ENCODE measurements around the gene AIF1.

The AIF1 gene

DNA sequence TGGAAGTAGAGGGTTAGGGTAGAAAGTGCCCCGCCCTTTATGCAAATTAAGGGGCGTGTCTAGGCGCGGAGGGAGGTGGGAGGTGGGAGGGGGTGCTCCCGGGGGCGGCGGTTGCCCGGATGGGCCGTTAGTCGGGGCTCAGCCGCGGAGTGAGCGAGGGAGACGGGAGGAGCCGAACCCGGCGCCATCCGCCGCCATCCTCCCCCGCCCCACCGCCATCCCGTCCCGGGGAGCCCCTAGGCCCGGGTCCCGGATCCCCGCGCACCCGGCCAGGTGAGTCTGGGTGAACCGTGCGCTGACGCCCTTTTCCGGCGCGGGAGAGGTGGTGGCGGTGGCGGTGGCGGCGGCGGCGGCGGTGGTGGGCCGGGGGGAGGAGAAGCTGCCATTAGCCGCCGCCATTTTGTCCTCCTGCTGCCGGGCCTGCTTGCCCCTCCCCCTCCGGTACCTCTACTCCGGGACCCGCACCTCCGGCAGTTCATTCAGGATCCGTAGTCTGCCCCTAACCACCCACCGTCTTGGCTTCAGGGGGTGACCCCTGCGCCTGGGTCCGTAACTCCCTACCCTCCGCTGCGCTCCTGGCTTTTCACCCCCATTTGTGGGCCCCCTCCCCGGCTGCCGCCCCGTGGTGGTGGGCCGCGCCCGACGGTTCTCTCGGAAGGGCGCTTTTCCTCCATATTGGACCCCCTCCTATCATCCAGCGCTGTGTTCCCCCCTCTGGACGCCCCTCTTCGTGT is 5.7 kb downstream of the AIF1 start, which contains the start of gene PRRC2A:
TSS of gene PRRC2A (plus strand) at position 130 of the 734 bp plus-strand sequence. CDS start 2,075 bp downstream, outside the sequence.
- peak; percentile 41 for DNase-seq (ENCODE audit: low read depth)

DNA sequence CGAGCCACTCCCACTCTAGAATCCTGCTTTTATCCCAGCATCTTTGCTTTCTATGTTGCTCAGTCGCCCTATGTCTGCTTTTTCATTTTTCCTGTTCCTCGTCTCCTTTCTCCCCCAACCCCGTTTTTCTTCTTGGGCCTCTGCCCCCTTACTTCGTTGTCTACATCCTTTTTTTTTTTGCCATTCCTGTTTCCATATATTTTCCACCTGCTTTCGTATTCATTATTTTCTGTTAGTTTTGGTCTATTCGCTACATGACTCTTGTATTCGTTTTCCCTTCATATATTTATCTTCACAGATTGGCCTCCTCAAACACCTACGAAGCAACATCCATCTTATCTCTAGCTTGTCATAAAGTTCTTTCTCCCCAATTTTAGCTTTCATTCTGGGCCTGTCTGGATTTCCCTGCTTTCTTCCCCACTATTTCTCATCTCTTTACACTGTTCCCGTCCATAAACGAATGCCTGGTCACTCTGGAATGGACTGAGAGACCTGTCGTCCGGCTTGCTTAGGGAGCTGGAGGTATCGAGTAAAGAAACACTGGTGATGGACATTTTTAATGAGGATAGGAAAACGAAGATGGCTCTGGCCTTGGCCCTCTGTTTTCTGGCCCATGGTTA is 6.4 kb downstream of the AIF1 start:
- DNase-seq (ENCODE audit: low read depth): no peak

DNA sequence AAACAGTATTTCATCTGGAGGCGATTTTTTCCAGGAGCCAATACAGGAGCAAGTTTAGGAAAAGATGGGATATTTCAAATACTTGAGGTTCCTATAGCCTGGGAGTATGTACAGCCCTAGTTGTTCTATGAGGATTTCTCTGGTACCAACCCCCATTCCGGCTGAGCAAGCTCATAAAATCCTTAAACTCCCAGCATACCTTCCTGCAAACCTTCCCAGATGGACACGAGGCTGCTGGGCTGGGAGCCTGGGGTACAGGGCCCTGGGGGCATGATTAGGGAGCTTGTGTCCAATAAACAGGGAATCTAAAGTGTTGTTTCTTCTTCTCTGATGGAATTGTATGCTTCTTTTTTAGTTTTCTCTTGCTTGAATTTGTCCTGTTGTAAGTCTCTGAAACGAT is 7.0 kb downstream of the AIF1 start:
- DNase-seq (ENCODE audit: low read depth): no peak

GRCh38 chr6:31622684-31623091 is 7.7 kb downstream of the AIF1 start:
- DNase-seq (ENCODE audit: low read depth): no peak

DNA sequence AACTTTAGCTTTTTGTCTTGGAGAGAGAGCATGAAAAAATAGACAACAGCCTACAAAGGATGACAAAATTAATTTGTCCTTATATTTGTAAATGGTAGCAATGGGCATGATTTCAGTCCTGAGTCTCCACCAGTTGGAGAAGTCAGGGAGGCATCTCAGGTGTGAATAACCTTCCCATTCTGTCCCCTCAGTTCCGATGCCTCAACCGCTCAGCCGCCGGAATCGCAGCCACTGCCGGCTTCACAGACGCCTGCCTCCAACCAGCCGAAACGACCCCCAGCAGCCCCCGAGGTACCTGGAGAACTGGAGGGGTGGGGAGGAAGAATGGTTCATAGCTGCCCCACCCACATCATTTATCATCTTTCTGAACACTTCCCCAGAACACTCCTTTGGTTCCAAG is 9.0 kb downstream of the AIF1 start:
- DNase-seq (ENCODE audit: low read depth): no peak

- no peak for DNase-seq (ENCODE audit: low read depth)
Observed at GRCh38 chr6:31626952-31627351, 11.9 kb downstream of the AIF1 start.

- no peak for DNase-seq (ENCODE audit: low read depth)
Observed at GRCh38 chr6:31627690-31628287, 12.8 kb downstream of the AIF1 start.

DNA sequence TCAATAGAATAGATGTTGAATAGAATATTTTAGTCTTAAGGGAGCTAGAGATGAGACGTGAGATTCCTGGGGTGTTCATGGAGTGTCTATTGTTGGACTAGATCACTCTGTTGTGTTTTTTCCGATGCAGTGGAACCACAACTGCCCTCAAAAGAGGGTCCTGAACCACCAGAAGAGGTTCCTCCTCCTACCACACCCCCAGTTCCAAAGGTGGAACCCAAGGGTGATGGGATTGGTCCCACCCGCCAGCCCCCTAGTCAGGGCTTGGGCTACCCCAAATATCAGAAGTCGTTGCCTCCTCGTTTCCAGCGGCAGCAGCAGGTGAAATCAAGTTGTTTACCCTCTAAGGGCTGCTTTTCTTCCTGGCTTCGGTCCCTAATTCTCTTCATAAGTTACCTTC is 14.0 kb downstream of the AIF1 start:
- no peak for DNase-seq (ENCODE audit: low read depth)

DNA sequence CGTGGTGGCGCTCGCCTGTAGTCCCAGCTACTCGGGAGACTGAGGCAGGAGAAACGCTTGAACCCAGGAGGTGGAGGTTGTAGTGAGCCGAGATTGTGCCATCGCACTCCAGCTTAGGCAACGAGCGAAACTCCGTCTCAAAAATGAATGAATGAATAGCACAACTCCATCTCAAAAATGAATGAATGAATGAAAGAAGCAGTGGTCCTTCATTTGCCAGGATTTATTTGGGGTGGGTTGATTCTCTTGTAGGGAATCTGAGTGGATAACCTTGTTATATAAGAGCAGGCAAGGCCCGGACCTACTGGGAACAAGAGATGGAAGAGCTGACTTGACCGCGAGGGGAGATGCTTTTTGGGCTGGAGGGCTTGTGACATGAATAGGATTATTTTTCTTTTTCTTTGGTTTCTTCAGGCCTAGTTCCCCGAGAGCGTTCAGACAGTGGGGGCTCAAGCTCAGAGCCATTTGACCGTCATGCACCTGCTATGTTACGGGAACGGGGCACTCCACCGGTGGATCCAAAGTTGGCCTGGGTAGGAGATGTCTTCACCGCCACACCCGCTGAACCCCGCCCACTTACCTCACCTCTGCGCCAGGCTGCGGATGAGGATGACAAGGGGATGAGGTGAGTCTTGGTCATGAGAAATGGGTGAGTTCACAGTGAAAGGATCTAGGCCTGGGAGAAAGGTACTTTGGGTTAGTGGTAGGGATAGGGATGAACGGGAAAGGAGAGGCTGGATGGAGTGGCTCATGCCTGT is 15.3 kb downstream of the AIF1 start:
- DNase-seq (ENCODE audit: low read depth): no peak

DNA sequence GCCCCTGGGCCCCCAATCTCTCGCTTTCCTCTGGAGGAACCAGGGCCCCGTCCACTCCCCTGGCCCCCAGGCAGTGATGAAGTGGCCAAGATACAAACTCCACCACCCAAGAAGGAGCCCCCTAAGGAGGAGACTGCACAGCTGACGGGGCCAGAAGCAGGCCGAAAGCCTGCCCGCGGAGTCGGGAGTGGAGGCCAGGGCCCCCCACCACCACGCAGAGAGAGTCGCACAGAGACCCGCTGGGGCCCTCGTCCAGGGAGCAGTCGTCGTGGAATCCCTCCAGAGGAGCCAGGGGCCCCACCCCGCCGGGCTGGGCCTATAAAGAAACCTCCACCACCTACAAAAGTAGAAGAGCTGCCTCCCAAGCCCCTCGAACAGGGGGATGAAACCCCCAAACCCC is 16.2 kb downstream of the AIF1 start:
- no peak for DNase-seq (ENCODE audit: low read depth)

DNA sequence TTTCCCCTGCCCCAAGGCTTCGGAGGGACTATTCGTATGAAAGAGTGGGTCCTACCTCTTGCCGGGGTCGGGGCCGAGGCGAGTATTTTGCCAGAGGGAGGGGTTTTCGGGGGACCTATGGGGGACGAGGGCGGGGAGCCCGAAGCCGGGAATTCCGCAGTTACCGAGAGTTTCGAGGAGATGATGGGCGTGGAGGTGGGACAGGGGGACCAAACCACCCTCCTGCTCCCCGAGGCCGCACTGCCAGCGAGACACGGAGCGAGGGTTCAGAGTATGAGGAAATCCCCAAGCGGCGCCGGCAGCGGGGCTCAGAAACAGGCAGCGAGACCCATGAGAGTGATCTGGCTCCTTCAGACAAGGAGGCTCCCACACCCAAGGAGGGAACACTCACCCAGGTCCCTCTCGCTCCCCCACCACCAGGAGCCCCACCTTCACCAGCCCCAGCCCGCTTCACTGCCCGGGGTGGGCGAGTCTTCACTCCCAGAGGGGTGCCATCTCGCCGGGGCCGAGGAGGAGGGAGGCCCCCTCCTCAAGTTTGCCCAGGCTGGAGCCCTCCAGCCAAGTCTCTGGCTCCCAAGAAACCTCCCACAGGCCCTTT is 16.7 kb downstream of the AIF1 start:
- no peak for DNase-seq (ENCODE audit: low read depth)

- no peak for DNase-seq (ENCODE audit: low read depth)
Observed at GRCh38 chr6:31632279-31632946, 17.4 kb downstream of the AIF1 start.

- no peak for DNase-seq (ENCODE audit: low read depth)
Observed at GRCh38 chr6:31633447-31633846, 18.4 kb downstream of the AIF1 start.

DNA sequence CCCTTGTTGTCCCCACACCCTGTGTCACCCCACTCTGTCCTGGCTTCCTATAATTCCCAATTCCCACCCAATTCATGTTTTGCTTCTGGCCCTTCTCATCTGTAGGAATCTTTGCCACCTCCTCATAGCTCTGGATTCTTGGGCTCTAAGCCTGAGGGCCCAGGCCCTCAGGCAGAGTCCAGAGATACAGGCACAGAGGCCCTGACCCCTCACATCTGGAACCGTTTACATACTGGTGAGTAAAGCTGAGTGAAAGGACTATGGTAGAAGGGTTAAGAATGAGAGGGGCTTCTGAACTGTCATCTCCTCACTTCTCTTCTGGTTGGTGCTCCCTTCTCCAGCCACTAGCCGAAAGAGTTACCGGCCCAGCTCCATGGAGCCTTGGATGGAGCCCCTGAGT is 19.1 kb downstream of the AIF1 start:
- DNase-seq (ENCODE audit: low read depth): no peak

- DNase-seq (ENCODE audit: low read depth): no peak
Observed at GRCh38 chr6:31634969-31635575, 20.0 kb downstream of the AIF1 start.

DNA sequence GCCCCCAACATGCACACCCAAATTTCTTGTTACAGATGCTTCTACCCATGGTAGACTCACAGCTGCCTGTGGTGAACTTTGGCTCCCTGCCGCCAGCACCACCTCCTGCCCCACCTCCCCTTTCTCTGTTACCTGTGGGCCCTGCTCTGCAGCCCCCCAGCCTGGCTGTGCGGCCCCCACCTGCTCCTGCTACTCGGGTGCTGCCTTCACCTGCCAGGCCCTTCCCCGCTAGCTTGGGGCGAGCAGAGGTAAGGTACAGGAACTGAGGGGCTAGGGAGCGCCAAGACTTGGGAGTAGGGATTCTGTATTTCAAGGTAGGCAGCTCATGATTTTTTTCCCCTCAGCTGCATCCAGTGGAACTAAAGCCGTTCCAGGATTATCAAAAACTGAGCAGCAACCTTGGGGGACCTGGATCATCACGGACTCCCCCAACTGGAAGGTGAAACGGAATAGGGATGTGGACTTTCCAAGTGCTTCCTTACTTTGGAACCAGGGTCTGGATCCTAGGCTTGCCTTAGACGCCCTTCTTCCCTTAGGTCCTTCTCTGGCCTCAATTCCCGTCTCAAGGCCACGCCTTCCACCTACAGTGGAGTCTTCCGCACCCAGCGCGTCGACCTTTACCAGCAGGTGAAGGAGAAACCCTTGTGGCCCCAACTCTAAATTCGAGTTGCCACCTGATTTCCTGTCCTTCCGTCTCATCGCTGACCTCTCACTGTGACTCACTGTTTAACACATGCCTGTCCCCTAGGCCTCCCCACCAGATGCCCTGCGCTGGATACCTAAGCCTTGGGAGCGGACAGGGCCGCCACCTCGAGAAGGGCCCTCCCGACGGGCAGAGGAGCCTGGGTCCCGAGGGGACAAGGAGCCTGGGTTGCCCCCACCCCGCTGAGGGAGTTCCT is 21.9 kb downstream of the AIF1 start:
- DNase-seq (ENCODE audit: low read depth): no peak

DNA sequence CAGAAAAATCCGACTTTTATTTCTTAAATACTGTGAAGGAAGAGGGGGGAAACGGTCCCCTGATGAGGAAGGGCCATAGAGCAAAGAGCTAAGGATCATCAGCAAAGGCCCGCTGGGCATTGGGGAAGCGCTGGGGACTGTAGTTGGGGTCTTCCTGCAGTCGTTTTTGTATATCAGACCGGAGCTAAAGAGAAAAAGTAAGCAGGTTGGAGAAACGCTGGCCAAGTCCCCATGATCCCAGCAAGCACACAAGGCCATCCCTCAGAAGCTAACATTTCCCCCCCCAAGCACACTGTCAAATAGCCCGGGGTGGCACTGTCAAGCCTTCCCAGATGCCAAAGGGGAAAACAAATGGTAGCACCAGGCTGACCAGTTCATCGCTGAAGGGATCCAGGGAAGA is 24.0 kb downstream of the AIF1 start:
- DNase-seq (ENCODE audit: low read depth): no peak

- DNase-seq (ENCODE audit: low read depth): no peak
Observed at GRCh38 chr6:31639449-31639861, 24.4 kb downstream of the AIF1 start.

DNA sequence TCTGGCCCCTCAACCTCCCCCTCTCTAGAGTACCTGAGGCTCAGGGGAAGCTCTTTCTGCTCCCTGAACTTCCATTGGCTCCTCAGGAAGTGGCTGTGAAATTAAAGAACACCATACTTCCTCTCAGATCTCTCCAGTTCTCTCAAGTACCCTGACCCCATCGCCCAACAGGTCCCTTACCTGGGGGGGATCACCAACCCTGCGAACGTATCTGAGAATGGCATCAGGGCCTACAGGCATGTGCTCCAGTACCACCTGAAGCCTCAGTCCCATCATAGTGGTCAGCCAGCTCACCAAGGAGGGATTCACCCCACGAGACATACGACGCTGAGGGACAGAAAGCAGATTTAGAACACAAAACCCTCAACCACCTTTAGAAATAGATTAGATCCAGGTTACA is 25.6 kb downstream of the AIF1 start:
- no peak for DNase-seq (ENCODE audit: low read depth)

GRCh38 chr6:31641370-31641769 is 26.3 kb downstream of the AIF1 start:
- DNase-seq (ENCODE audit: low read depth): no peak

Measured in fibroblast of the conjunctiva (primary cell).